Activated CD4-positive, alpha-beta T cell treated with anti-CD3 and anti-CD28 coated beads, Interleukin-2, amount 10 ng/mL, durations not matched to agents 24 days and 14 days (primary cell): Measurements from ENCODE around the gene SMYD4. TPM values are rescaled to one million over a fixed set of nuclear protein-coding genes. Genes with fewer than 3 reads are reported as not detected.
"Not testable (repeated sequence)": the region's sequence is repeated elsewhere in the genome, so short reads cannot be mapped to it uniquely, and the experiment has no call there.

Source experiments
- DNase-seq: peaks from one replicate; pipeline ENCODE4 v3.0.0; 2022
- H3K27ac Mint-ChIP-seq: one replicate; pipeline ENCODE4 v1.8.0; 2022; ENCODE audit warnings: mild to moderate bottlenecking, mixed read lengths
- H3K27me3 Mint-ChIP-seq: one replicate; pipeline ENCODE4 v1.8.0; 2022; ENCODE audit warnings: mixed read lengths
- H3K36me3 Mint-ChIP-seq: one replicate; pipeline ENCODE4 v1.8.0; 2022; ENCODE audit warnings: low read depth, mild to moderate bottlenecking, mixed read lengths
- H3K4me1 Mint-ChIP-seq: one replicate; pipeline ENCODE4 v1.8.0; 2021; ENCODE audit warnings: mixed read lengths
- H3K4me3 Mint-ChIP-seq: one replicate; pipeline ENCODE4 v1.8.0; 2022; ENCODE audit warnings: mild to moderate bottlenecking, moderate library complexity, mixed read lengths
- H3K9me3 Mint-ChIP-seq: one replicate; pipeline ENCODE4 v1.8.0; 2021; ENCODE audit warnings: mixed read lengths
- intact Hi-C: fragments of 100-400 bp; cut with micrococcal nuclease; formaldehyde crosslinking; loops from one replicate; pipeline ENCODE4 v1.15.1; 2023
- total RNA-seq: library from RNA; stranded (reverse); gene quantifications from 2 replicates; pipeline ENCODE4 v1.2.3, GENCODE V29; 2022

SMYD4 gene
- total RNA-seq, 1 donor from 2014 or later: 30.7 TPM

DNA sequence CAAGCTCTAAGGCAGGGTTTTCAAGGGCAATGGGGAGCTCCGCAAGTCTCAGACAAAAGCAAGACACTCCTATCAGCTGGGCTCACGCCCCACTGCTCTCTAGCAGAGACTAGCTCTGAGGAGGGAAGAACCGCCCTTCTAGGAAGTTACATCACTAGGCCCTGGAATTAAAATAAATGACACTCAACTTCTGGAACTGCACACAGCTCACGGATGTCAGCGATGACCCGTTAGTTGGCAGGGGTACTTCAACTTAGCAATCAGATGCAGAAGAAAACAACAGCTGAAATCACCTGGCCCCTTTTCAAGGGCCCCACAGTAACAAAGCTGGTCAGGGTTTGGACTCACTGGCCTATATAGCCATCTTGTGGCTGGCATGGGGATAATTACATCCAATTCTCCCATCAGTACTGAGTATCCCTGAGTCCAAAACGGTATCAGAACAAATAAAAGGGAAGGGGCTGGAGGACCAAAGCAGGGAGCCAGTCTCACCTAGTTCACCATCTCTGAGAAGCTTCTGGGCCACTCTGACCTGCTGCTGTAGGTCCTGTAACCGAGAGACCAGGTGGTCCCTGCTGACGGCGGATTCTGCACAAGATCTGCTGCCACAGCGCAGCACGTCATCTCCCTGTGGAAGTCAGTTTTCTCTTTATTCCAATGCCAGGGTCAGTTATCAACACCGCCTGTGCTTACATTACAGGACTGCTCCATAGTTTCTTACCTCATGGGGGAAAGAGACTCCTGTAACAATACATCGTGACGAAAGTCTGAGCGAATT is 45.7 kb downstream of the SMYD4 start:
- DNase-seq: peak; percentile 66
- H3K36me3 Mint-ChIP-seq: peaks cover 55% of the 10 kb centered on the region
- no peaks in the 10 kb centered on the region for H3K9me3 Mint-ChIP-seq
- intact Hi-C loops: loop anchor here (5.0 kb wide), 1 partner anchor 62 kb away; the partner anchor contains the start of gene WDR81
- H3K27me3 Mint-ChIP-seq: no peaks in the 10 kb centered on the region
- peaks cover 7% of the 10 kb centered on the region for H3K4me1 Mint-ChIP-seq
- H3K27ac Mint-ChIP-seq: peak overlapping the region; percentile 71
- no peak overlapping the region for H3K4me3 Mint-ChIP-seq

DNA sequence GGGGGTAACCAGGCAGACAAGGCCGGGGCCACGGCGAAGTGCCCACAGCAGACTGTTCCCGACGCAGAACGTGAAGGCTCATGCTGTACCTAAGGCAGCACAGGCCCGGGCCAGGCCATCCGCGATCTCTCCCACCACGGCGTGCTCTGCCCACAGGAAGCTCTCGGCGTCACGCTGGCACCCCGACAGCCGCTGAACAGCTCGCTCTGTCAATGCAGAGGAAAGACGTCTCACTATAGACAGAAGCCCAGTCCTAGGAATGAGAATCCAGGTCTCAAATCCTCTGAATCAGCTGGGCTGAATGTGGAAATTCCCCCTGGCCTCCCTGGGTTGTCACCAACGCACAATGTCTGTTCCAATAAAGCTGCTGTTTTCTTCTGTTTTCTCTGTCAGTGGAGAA is 46.4 kb downstream of the SMYD4 start:
- H3K4me1 Mint-ChIP-seq: peaks cover 7% of the 10 kb centered on the region
- H3K27me3 Mint-ChIP-seq: no peaks in the 10 kb centered on the region
- H3K36me3 Mint-ChIP-seq: peaks cover 51% of the 10 kb centered on the region
- intact Hi-C loops: loop anchor here (5.0 kb wide), 1 partner anchor 61 kb away; the partner anchor contains the start of gene WDR81
- no peak overlapping the region for H3K4me3 Mint-ChIP-seq
- H3K9me3 Mint-ChIP-seq: no peaks in the 10 kb centered on the region
- no peak for DNase-seq
- peak overlapping the region; percentile 71 for H3K27ac Mint-ChIP-seq

DNA sequence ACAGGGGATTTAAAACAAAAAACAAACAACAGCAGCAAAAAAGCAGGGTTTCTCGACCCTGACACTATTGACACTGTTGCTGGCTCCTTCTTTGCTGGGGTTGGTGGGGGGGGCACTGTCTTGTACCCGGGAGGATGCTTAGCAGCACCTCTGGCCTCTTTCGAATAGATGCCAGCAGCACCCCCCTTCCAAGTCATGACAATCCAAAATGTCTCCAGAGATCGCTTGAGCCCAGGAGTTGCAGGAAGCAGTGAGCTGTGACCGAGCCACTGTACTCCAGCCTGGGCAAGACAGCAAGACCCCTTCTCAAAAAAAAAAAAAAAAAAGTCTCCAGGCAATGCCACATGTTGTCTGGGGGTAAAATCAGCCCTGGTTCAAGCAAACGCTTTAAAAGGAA is 47.5 kb downstream of the SMYD4 start:
- H3K27ac Mint-ChIP-seq: no peak overlapping the region
- intact Hi-C loops: loop anchor here (5.0 kb wide), 1 partner anchor 60 kb away; the partner anchor contains the start of gene WDR81
- no peak overlapping the region for H3K4me3 Mint-ChIP-seq
- peaks cover 56% of the 10 kb centered on the region for H3K36me3 Mint-ChIP-seq
- DNase-seq: no peak
- H3K4me1 Mint-ChIP-seq: peaks cover 7% of the 10 kb centered on the region
- H3K27me3 Mint-ChIP-seq: no peaks in the 10 kb centered on the region
- no peaks in the 10 kb centered on the region for H3K9me3 Mint-ChIP-seq

DNA sequence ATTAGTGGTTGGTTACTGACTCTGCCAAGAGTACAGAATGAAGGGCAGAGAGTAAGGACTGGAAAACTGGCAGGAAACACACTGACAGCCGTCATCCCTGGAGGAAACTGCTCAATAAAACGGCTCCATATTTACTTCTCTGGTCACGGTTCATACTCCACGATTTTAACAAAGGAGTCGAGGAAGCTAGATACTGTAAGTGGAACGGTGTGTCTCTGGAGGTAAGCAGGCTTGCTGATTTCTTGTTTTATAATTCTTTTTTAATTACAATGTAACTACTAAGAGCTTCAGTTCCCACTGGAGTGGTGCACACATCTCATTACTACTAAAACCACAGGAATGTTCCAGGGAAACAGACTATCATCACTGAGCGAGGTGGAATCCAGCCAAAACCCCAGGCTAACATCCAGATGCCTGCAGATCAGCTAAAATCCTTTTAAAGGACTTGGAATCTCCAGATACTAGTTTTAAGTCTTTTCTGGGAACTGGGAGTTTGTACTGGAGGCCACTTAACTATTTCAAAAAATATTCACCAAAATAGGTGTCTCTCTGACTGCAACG is 50.1 kb downstream of the SMYD4 start:
- H3K27me3 Mint-ChIP-seq: no peaks in the 10 kb centered on the region
- peaks cover 50% of the 10 kb centered on the region for H3K36me3 Mint-ChIP-seq
- H3K9me3 Mint-ChIP-seq: no peaks in the 10 kb centered on the region
- no peak overlapping the region for H3K27ac Mint-ChIP-seq
- no peak overlapping the region for H3K4me3 Mint-ChIP-seq
- intact Hi-C loops: loop anchor here (5.0 kb wide), 1 partner anchor 57 kb away; the partner anchor contains the start of gene WDR81
- DNase-seq: no peak
- H3K4me1 Mint-ChIP-seq: peaks cover 5% of the 10 kb centered on the region

DNA sequence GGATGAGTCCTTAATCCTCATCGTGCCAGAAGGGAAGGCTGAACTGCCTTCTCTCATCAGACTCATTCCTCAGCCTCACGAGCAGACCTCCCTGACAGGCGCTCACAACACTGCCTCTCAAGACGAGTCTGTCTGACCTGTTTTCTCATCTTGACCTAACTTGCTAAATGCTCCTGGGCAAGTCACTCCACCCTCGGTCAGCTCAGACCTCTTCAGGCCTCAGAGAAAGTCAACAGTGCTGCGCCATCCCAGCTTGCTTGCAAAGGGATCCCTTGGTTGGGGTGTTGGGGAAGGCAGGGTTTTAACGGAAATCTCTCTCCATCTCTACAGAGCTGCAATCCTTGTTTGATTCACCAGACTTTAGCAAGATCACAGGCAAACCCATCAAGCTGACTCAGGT is 52.8 kb downstream of the SMYD4 start:
- no peak for DNase-seq
- no peak overlapping the region for H3K27ac Mint-ChIP-seq
- H3K4me3 Mint-ChIP-seq: no peak overlapping the region
- peaks cover 31% of the 10 kb centered on the region for H3K36me3 Mint-ChIP-seq
- intact Hi-C loops: no loop called here
- H3K4me1 Mint-ChIP-seq: peaks cover 2% of the 10 kb centered on the region
- H3K27me3 Mint-ChIP-seq: no peaks in the 10 kb centered on the region
- H3K9me3 Mint-ChIP-seq: no peaks in the 10 kb centered on the region

DNA sequence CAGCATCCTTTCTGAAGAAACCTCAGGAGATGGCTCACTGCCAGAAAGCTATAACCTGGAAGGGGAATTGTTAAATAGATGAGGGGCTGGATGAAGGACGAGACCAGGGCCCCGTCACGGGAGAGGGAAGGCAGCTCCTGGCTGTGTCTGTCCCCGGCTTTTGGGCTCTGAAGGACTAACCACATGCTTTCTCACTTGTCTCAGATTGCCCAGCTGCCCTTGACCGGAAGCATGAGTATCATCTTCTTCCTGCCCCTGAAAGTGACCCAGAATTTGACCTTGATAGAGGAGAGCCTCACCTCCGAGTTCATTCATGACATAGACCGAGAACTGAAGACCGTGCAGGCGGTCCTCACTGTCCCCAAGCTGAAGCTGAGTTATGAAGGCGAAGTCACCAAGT is 53.4 kb downstream of the SMYD4 start:
- Mint-ChIP-seq H3K4me3 (no peak overlapping the region), H3K27ac (no peak overlapping the region), H3K36me3 (peaks cover 25% of the 10 kb centered on the region), H3K9me3 (no peaks in the 10 kb centered on the region), H3K27me3 (no peaks in the 10 kb centered on the region), H3K4me1 (peaks cover 2% of the 10 kb centered on the region)
- DNase-seq: no peak
- intact Hi-C loops: no loop called here

DNA sequence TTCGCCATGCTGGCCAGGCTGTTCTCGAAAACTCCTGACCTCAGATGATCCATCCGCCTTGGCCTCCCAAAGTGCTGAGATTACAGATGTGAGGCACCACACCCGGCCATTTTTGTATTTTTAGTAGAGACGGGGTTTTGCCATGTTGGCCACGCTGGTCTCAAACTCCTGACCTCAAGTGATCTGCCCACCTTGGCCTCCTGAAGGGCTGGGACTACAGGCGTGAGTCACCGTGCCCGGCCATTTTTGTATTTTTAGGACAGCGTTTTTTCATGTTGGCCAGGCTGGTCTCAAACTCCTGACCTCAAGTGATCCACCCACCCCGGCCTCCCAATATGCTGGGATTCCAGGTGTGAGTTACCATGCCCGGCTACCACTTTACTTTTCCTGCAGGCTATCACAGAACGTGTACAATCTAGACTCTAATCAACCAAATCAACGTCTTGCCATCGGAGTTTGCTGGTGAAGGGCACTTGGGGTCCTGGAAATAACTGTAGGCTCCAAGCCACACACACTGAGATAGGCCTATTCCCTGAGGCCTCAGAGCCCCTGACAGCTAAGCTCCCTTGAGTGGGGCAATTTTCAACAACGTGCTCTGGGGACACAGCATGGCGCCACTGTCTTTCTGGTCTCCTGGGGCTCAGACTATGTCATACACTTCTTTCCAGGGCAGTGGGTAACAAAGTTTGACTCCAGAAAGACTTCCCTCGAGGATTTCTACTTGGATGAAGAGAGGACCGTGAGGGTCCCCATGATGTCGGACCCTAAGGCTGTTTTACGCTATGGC is 55.1 kb downstream of the SMYD4 start:
- no peak overlapping the region for H3K4me3 Mint-ChIP-seq
- no peaks in the 10 kb centered on the region for H3K9me3 Mint-ChIP-seq
- H3K27ac Mint-ChIP-seq: peak overlapping the region; percentile 42
- H3K27me3 Mint-ChIP-seq: no peaks in the 10 kb centered on the region
- H3K36me3 Mint-ChIP-seq: peaks cover 19% of the 10 kb centered on the region
- intact Hi-C loops: no loop called here
- H3K4me1 Mint-ChIP-seq: peaks cover 5% of the 10 kb centered on the region
- no peak for DNase-seq

DNA sequence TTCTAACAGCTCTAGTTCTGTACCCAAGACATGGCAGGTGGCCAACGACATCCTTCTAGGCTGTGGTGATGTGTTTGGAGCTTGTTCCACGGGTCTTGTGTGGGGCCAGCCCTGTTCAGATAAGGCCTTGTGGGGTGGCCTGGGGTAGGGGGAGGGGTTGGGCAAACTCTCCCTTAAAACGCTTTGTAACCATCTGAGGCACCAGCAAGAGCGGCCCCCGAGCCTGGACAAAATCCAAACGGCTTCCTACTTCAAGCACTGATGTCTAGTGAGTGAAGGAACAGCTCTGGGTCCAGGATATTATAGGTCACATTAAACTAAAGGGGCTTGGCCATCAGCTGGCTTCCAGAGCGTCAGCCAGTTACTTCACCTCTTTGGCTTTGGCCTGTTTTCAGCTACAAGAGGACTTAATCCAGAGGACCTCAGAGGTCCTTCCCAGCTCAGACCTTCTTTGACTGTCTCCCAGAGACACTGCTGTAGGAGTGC is 56.0 kb downstream of the SMYD4 start:
- Mint-ChIP-seq H3K36me3 (peaks cover 14% of the 10 kb centered on the region), H3K27me3 (no peaks in the 10 kb centered on the region), H3K4me1 (peaks cover 6% of the 10 kb centered on the region), H3K4me3 (no peak overlapping the region), H3K9me3 (no peaks in the 10 kb centered on the region), H3K27ac (peak overlapping the region; percentile 32)
- intact Hi-C loops: no loop called here
- peak; percentile 51 for DNase-seq

DNA sequence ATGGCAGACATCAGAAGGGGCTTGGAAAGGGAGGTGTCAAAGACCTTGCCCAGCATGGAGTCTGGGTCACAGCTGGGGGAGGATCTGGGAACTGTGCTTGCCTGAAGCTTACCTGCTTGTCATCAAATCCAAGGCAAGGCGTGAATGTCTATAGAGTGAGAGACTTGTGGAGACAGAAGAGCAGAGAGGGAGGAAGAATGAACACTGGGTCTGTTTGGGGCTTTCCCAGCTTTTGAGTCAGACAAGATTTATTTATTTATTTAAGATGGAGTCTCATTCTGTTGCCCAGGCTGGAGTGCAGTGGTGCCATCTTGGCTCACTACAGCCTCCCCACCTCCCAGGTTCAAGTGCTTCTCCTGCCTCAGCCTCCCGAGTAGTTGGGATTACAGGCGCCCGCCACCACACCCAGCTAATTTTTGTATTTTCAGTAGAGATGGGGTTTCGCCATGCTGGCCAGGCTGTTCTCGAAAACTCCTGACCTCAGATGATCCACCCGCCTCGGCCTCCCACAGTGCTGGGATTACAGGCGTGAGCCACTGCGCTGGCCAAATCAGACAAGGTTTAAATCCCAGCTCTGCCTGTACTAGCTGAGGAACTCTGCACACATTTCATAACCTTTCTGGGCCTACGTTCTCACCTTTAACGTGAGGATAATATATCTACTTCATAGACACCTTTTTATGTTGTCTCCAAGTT is 56.6 kb downstream of the SMYD4 start:
- intact Hi-C loops, H3K9me3 Mint-ChIP-seq, H3K4me1 Mint-ChIP-seq, H3K27me3 Mint-ChIP-seq, H3K4me3 Mint-ChIP-seq, DNase-seq: not testable (repeated sequence)
- Mint-ChIP-seq H3K27ac (peak overlapping the region; percentile 59), H3K36me3 (peaks cover 12% of the 10 kb centered on the region)

DNA sequence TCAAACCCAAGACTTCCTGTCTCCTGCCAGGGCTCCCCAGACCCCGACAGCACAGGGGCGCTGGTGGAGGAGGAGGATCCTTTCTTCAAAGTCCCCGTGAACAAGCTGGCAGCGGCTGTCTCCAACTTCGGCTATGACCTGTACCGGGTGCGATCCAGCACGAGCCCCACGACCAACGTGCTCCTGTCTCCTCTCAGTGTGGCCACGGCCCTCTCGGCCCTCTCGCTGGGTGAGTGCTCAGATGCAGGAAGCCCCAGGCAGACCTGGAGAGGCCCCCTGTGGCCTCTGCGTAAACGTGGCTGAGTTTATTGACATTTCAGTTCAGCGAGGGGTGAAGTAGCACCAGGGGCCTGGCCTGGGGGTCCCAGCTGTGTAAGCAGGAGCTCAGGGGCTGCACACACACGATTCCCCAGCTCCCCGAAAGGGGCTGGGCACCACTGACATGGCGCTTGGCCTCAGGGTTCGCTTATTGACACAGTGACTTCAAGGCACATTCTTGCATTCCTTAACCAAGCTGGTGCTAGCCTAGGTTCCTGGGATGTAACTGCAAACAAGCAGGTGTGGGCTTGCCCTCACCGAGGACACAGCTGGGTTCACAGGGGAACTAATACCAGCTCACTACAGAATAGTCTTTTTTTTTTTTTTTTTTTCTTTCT is 59.8 kb downstream of the SMYD4 start:
- Mint-ChIP-seq H3K27me3 (no peaks in the 10 kb centered on the region), H3K36me3 (peaks cover 1% of the 10 kb centered on the region), H3K27ac (no peak overlapping the region), H3K4me3 (no peak overlapping the region), H3K4me1 (peaks cover 8% of the 10 kb centered on the region), H3K9me3 (no peaks in the 10 kb centered on the region)
- no peak for DNase-seq
- intact Hi-C loops: no loop called here

DNA sequence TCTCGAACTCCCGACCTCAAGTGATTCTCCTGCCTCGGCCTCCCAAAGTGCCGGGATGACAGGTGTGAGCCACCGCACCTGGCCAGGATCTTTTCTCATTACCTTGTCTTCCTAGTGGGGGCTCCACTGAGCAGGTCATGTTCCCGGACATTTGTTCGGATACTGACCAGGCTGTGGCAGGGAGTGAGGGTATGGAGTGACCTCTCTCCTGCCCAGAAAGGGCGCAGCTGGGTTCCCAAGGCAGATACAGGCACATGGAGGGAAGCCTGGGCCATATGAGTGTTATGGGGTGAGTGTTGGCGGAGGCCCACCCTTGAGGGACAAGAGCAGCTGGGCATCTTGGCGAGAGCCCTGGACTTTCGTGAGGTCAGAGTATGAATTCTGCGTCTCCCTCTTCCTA is 62.3 kb downstream of the SMYD4 start:
- H3K36me3 Mint-ChIP-seq: peaks cover 2% of the 10 kb centered on the region
- H3K27me3 Mint-ChIP-seq: no peaks in the 10 kb centered on the region
- intact Hi-C loops: no loop called here
- peaks cover 22% of the 10 kb centered on the region for H3K4me1 Mint-ChIP-seq
- DNase-seq: no peak
- H3K27ac Mint-ChIP-seq: no peak overlapping the region
- no peaks in the 10 kb centered on the region for H3K9me3 Mint-ChIP-seq
- H3K4me3 Mint-ChIP-seq: no peak overlapping the region

DNA sequence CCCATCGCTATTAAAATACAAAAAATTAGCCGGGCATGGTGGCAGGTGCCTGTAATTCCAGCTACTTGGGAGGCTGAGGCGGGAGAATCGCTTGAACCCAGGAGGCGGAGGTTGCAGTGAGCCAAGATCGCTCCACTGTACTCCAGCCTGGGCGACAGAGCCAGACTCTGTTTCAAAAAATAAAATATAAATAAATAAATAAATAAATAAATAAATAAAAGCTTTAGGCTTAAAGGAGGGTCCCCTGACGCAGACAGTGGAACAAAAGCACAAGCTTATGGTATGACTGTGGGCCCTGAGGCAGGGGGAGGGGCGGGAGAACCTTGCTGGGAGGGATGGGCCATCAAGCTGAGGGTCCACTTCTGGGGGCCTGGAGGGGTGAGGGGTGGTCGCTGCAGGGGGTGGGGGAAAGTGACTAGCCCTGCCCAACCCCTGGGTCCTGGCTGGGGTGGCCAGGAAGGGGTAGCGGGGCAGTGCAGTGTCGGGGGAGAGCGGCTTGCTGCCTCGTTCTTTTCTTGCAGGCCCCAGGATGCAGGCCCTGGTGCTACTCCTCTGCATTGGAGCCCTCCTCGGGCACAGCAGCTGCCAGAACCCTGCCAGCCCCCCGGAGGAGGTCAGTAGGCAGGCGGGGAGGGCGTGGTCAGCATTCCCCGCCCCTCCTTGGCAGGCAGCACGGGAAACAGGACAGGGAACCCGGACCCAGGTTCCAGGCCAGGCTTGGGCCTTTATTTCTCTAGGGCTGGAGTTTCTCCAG is 63.1 kb downstream of the SMYD4 start:
- H3K27ac Mint-ChIP-seq: no peak overlapping the region
- no peak for DNase-seq
- no peaks in the 10 kb centered on the region for H3K9me3 Mint-ChIP-seq
- H3K4me3 Mint-ChIP-seq: no peak overlapping the region
- H3K36me3 Mint-ChIP-seq: peaks cover 2% of the 10 kb centered on the region
- intact Hi-C loops: no loop called here
- no peaks in the 10 kb centered on the region for H3K27me3 Mint-ChIP-seq
- H3K4me1 Mint-ChIP-seq: peaks cover 26% of the 10 kb centered on the region
